ENCODE measurements around the gene MED12L. TPM values are rescaled to one million over a fixed set of nuclear protein-coding genes. Genes with fewer than 3 reads are reported as not detected.

The MED12L gene
- total and polyA plus RNA-seq, 10 of the 15 experiments (the other 5 are each of a cell fraction or from before 2014, with no cell fraction given) = 0.01 to 0.06 (median 0.03) TPM; not detected in 2

DNA sequence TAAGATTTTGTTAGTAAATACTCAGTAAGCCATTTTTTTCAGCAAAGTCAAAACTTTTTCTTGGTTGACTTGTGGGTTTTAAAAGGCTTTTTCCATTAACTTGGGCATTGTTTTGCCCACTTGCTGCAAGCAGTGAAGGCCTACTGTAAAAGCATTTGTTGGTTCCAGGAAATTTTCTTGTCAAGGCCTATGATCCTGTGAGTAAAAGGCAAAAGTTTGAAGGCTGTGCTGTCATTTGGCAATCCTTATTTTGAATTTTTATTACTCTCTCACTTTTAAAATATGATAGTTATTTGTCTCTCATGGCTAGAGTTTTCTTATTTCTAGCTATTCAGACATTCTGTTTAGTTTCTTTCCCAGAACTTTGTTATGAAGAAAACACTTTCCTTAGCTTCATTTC is 286.1 kb downstream of the MED12L start (continued):
- TF ChIP-seq ZNF207 (IDR thresholded peaks at IDR 0.05; ENCODE audit: borderline replicate concordance) = no peak
- TF ChIP-seq SRF (IDR thresholded peaks at IDR 0.05; ENCODE audit: low read depth in 2 of 2, low read length in 2 of 2) = no peak
- TF ChIP-seq ESRRA (IDR thresholded peaks at IDR 0.05; ENCODE audit: low read length) = no peak
- no peak for TF ChIP-seq RCOR1 (conservative IDR thresholded peaks at IDR 0.05; ENCODE audit: low read depth, low read length)

DNA sequence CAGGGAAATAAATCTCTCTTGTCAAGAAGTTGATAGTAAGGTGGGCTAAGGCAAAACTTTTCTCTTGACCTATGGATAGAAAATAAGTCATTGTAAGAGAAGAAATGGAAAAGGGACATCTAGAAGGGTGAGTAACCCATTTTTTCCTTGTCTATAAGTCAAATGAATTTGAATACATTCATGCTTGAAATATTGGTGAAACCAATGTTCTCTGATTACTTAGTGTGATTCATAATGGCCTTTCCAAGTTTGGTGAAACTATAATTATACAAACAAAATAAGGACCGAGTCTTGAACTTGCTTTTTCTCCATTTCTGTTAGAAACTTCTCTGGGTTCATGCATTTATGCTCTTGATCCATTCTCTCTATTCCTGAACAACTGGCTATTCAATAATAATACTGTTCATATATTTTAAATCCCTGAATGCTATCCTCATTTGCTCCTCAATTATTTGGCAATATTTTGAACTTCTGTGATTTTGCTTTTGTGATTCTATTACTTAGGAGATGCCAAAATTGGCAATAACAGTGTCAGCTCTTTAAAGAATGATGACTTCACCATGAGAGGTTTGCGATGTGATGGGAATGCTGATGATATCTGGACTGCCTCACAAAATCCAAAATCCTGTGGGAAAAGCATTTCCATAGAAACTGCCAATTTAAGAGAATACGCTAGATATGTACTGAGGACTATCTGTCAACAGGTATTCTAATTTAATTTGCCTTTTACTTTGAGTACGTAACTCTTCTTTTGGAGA is 286.8 kb downstream of the MED12L start:
- H4K20me1 ChIP-seq (ENCODE audit: control insufficient read depth, insufficient read depth) = no peaks in the 10 kb centered on the region
- no peak overlapping the region for H3K9ac ChIP-seq (ENCODE audit: control insufficient read depth, insufficient read depth, low read length)
- no peaks in the 10 kb centered on the region for H3K27me3 ChIP-seq (replicated peaks in 1 of 2; ENCODE audit: control insufficient read depth in 2 of 2, insufficient read depth in 2 of 2, low read length in 1 of 2)
- CTCF ChIA-PET = no interaction called here
- POLR2A ChIA-PET = no interaction called here
- WGBS (ENCODE audit: insufficient coverage, insufficient replicate concordance, low lambda C conversion rate, missing lambda C conversion rate) = 66% methylated on average over 4 of the region's 4 CpGs
- no peak overlapping the region for H3K4me3 ChIP-seq
- H2AFZ ChIP-seq (ENCODE audit: control insufficient read depth, low read depth, low read length) = no peak overlapping the region
- no TSS peak for BruUV-seq (replicated peaks)
- DNase-seq (ENCODE audit: low read depth, low spot score) (no peak), FAIRE-seq (no peak), ATAC-seq (no peak)
- in situ Hi-C loops (cut with MboI) (no loop called here), intact Hi-C loops (cut with micrococcal nuclease; ENCODE audit: unreplicated experiment) (no loop called here)
- H3K4me2 ChIP-seq (ENCODE audit: control insufficient read depth, insufficient read depth) = no peak overlapping the region
- H3K9me3 ChIP-seq (replicated peaks; ENCODE audit: control insufficient read depth, insufficient read depth, low read length) = no peaks in the 10 kb centered on the region
- SMC1A ChIA-PET (ENCODE audit: uncharacterized antibody, unreplicated experiment) = interaction anchor here (1.5 to 2.3 kb wide), 3 partner anchors 11 to 29 kb away, joined by 3 to 6 read pairs (median 5); no protein-coding TSS in a partner anchor
- H3K36me3 ChIP-seq (ENCODE audit: control insufficient read depth in 2 of 2, insufficient read depth in 2 of 2, low read length in 1 of 2) = no peaks in the 10 kb centered on the region
- RAD21 ChIA-PET (ENCODE audit: unreplicated experiment) = no interaction called here
- 0 out of 2 replicates have a peak, but pooled peaks cover 1% of the 10 kb centered on the region for H3K4me1 ChIP-seq (ENCODE audit: control insufficient read depth, insufficient read depth, low read length)
- no peak overlapping the region for H3K27ac ChIP-seq (ENCODE audit: control insufficient read depth, insufficient read depth)
- no peaks in the 10 kb centered on the region for H3K79me2 ChIP-seq (ENCODE audit: control insufficient read depth, insufficient read depth, low read length)
- no peak for TF ChIP-seq EGR1 (IDR thresholded peaks at IDR 0.05; ENCODE audit: borderline replicate concordance in 1 of 2, low read depth in 2 of 2, low read length in 2 of 2)
- TF ChIP-seq EP300 (IDR thresholded peaks at IDR 0.05; ENCODE audit: borderline replicate concordance in 1 of 2, control insufficient read depth in 1 of 2, low read depth in 2 of 2, low read length in 2 of 2) = no peak
- TF ChIP-seq SMC3 (IDR thresholded peaks at IDR 0.05; ENCODE audit: borderline replicate concordance, low read length) = no peak
- TF ChIP-seq, protein P1, sequence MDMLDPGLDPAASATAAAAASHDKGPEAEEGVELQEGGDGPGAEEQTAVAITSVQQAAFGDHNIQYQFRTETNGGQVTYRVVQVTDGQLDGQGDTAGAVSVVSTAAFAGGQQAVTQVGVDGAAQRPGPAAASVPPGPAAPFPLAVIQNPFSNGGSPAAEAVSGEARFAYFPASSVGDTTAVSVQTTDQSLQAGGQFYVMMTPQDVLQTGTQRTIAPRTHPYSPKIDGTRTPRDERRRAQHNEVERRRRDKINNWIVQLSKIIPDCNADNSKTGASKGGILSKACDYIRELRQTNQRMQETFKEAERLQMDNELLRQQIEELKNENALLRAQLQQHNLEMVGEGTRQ (IDR thresholded peaks at IDR 0.05; ENCODE audit: borderline replicate concordance, low read depth, low read length) = no peak
- TF ChIP-seq YBX1 (IDR thresholded peaks at IDR 0.05) = no peak
- TF ChIP-seq NBN (IDR thresholded peaks at IDR 0.05) = no peak
- no peak for TF ChIP-seq CBX3 (IDR thresholded peaks at IDR 0.05; ENCODE audit: borderline replicate concordance, low read depth)
- TF ChIP-seq, protein P2, sequence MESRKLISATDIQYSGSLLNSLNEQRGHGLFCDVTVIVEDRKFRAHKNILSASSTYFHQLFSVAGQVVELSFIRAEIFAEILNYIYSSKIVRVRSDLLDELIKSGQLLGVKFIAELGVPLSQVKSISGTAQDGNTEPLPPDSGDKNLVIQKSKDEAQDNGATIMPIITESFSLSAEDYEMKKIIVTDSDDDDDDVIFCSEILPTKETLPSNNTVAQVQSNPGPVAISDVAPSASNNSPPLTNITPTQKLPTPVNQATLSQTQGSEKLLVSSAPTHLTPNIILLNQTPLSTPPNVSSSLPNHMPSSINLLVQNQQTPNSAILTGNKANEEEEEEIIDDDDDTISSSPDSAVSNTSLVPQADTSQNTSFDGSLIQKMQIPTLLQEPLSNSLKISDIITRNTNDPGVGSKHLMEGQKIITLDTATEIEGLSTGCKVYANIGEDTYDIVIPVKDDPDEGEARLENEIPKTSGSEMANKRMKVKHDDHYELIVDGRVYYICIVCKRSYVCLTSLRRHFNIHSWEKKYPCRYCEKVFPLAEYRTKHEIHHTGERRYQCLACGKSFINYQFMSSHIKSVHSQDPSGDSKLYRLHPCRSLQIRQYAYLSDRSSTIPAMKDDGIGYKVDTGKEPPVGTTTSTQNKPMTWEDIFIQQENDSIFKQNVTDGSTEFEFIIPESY (IDR thresholded peaks at IDR 0.05) = no peak
- TF ChIP-seq RELA (IDR thresholded peaks at IDR 0.05; ENCODE audit: borderline replicate concordance, partially characterized antibody) = no peak
- no peak for TF ChIP-seq TARDBP (IDR thresholded peaks at IDR 0.05; ENCODE audit: borderline replicate concordance)
- no peak for TF ChIP-seq RBBP5 (conservative IDR thresholded peaks at IDR 0.05)
- TF ChIP-seq, protein P3, sequence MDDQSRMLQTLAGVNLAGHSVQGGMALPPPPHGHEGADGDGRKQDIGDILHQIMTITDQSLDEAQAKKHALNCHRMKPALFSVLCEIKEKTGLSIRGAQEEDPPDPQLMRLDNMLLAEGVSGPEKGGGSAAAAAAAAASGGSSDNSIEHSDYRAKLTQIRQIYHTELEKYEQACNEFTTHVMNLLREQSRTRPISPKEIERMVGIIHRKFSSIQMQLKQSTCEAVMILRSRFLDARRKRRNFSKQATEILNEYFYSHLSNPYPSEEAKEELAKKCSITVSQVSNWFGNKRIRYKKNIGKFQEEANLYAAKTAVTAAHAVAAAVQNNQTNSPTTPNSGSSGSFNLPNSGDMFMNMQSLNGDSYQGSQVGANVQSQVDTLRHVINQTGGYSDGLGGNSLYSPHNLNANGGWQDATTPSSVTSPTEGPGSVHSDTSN (IDR thresholded peaks at IDR 0.05; ENCODE audit: insufficient replicate concordance, low read depth, low read length) = no peak
- no peak for TF ChIP-seq MEF2A (IDR thresholded peaks at IDR 0.05; ENCODE audit: insufficient read depth, low read depth, low read length)
- no peak for TF ChIP-seq NR2C2 (IDR thresholded peaks at IDR 0.05; ENCODE audit: borderline replicate concordance, control insufficient read depth, insufficient read length, low read depth)
- TF ChIP-seq TCF3 (IDR thresholded peaks at IDR 0.05; ENCODE audit: borderline replicate concordance, insufficient read depth, low read depth, low read length) = no peak
- TF ChIP-seq FOXM1 (IDR thresholded peaks at IDR 0.05; ENCODE audit: low read depth, low read length) = no peak

Data from GM12878 (cell line).